SK-N-MC (cell line): ENCODE results near the gene ANKRD30B.
"Not testable (repeated sequence)": the region's sequence is repeated elsewhere in the genome, so short reads cannot be mapped to it uniquely, and the experiment has no call there.

Experiments
- DNase-seq: peaks from one replicate; pipeline ENCODE4 v3.0.0-alpha.2; 2011; ENCODE audit warnings: low read depth, low spot score
- H3K27ac ChIP-seq: fragments of 200-600 bp; sonication (generic); 2 replicates; pipeline ENCODE4 v1.5.1; 2016; ENCODE audit warnings: mixed run types
- H3K36me3 ChIP-seq: fragments of 200-600 bp; sonication (generic); 2 replicates; pipeline ENCODE4 v1.6.1; 2017; ENCODE audit warnings: antibody characterized with exemption, low read length, mixed read lengths; ENCODE audit not compliant: insufficient read depth
- H3K4me3 ChIP-seq: fragments of 200-600 bp; sonication (generic); 2 replicates; pipeline ENCODE4 v1.5.1; 2016
- H3K9ac ChIP-seq: fragments of 200-600 bp; sonication (generic); 2 replicates; pipeline ENCODE4 v1.8.0; 2017; ENCODE audit warnings: mixed run types, mixed read lengths; ENCODE audit not compliant: insufficient read length
- H3K9me3 ChIP-seq: fragments of 200-600 bp; sonication (generic); 2 replicates; pipeline ENCODE4 v1.6.1; 2017; ENCODE audit warnings: low read depth, mild to moderate bottlenecking, antibody characterized with exemption, low read length, moderate library complexity, mixed read lengths
- EZH2 ChIP-seq: fragments of 200-600 bp; sonication (generic); IDR thresholded peaks from one replicate; pipeline ENCODE4 v1.6.1; 2017; ENCODE audit warnings: antibody characterized with exemption
- FOXP2 ChIP-seq: optimal IDR thresholded peaks from 2 replicates; pipeline ENCODE3; 2011; ENCODE audit warnings: mild to moderate bottlenecking, moderate library complexity; ENCODE audit not compliant: insufficient read depth; ENCODE audit errors: extremely low read length, control extremely low read depth
- POLR2AphosphoS5 ChIP-seq: IDR thresholded peaks from 2 replicates; pipeline ENCODE4 v1.6.1; 2012; ENCODE audit warnings: mild to moderate bottlenecking, low read depth, low read length, borderline replicate concordance

Gene ANKRD30B

DNA sequence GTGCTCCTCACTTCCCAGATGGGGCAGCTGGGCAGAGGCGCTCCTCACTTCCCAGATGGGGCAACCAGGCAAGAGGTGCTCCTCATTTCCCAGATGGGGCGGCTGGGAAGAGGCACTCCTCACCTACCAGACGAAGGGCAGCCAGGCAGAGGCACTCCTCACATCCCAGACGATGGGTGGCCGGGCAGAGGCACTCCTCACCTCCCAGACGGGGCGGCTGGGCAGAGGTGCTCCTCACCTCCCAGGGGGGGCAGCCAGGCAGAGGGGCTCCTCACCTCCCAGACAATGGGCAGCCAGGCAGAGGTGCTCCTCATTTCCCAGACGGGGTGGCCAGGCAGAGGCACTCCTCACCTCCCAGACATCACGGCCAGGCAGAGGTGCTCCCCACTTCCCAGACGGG lies 110.5 kb downstream of the ANKRD30B start:
- not testable (repeated sequence) for H3K9me3 ChIP-seq, H3K4me3 ChIP-seq, H3K36me3 ChIP-seq, H3K9ac ChIP-seq, H3K27ac ChIP-seq, DNase-seq

- H3K36me3 ChIP-seq, H3K9ac ChIP-seq, H3K27ac ChIP-seq, DNase-seq, H3K9me3 ChIP-seq, H3K4me3 ChIP-seq: not testable (repeated sequence)
Measured at GRCh38 chr18:14859995-14860394, 112.0 kb downstream of the ANKRD30B start.

DNA sequence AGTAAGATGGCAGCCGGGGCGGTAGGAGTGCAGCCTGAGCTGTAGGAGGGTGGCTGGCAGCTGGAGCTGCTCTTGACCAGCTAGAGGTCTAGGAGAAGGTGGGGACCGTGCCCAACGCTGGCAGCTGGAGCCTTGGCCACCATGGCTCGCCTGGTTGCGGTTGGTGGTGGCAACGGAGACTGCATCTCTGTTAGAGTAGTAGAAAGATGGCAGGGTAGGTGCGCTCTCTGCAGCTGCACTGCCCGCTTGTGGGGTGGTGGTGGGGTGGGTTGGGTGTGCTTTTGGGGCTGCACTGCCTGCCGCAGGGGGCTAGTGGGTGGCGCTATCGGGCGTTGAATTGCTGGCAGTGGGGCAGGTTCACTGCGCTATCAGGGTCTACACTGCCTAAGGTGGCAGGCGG lies 118.5 kb downstream of the ANKRD30B start:
- not testable (repeated sequence) for H3K9ac ChIP-seq, H3K27ac ChIP-seq, DNase-seq, H3K36me3 ChIP-seq, H3K4me3 ChIP-seq, H3K9me3 ChIP-seq

- not testable (repeated sequence) for H3K27ac ChIP-seq, H3K4me3 ChIP-seq, DNase-seq, H3K36me3 ChIP-seq, H3K9me3 ChIP-seq, H3K9ac ChIP-seq
Measured at GRCh38 chr18:14867988-14868387, 120.0 kb downstream of the ANKRD30B start.

- H3K9me3 ChIP-seq, H3K36me3 ChIP-seq, DNase-seq, H3K27ac ChIP-seq, H3K4me3 ChIP-seq, H3K9ac ChIP-seq: not testable (repeated sequence)
Measured at GRCh38 chr18:14868825-14869224, 120.9 kb downstream of the ANKRD30B start.

- H3K4me3 ChIP-seq, H3K9me3 ChIP-seq, H3K36me3 ChIP-seq, H3K27ac ChIP-seq, DNase-seq, H3K9ac ChIP-seq: not testable (repeated sequence)
Measured at GRCh38 chr18:14878826-14879225, 130.9 kb downstream of the ANKRD30B start.

- TF ChIP-seq EZH2 (no peak), POLR2AphosphoS5 (no peak), FOXP2 (no peak)
- H3K27ac ChIP-seq, result no peak overlapping the region
- no peak overlapping the region for H3K4me3 ChIP-seq
- no peak for DNase-seq
- no peaks in the 10 kb centered on the region for H3K36me3 ChIP-seq
- no peaks in the 10 kb centered on the region for H3K9me3 ChIP-seq
- H3K9ac ChIP-seq, result no peak overlapping the region
Measured at GRCh38 chr18:14900435-14900834, 152.5 kb downstream of the ANKRD30B start.
